Hematopoietic multipotent progenitor cell treated with erythropoietin and hydrocortisone succinate and interleukin-3 and kit ligand, for 8 days (in vitro differentiated cells): ENCODE measurements around the gene MSH3.
"Not testable (repeated sequence)": the region's sequence is repeated elsewhere in the genome, so short reads cannot be mapped to it uniquely, and the experiment has no call there.

Experiments used
- DNase-seq: peaks from one replicate; pipeline ENCODE4 v3.0.0-alpha.2; 2015

The MSH3 gene

DNA sequence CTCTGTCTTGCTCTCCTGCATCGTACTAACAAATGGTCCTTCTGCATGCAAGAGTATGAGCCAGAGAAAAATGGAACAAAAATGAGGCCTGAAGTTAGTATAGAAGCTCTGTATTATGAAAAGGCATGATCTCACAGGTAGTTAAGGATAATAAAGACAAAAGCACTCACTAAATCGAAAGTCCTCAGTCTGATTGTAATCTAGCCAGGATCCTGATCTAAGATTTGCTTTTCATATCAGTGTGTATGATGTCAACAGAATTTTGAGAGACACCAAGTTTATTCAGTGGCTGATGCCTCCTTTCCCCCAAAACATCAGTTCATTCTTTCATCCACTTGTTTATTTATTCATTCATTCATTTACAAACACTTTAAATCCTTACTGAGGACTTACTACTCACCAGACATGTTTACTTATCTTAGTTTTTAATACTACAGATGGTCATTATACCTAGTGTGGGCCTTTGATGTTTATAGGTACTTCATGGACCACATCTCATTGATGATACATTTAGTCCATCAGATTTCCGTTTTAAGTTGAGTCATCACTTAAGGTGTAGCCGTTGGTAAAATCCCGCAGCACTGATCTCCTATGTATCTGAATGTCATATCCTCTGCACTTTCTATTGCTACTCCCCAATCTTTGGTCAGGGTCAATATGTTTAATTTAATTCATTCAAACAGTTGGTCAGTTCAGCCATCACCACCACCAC lies 105.6 kb downstream of the MSH3 start:
- no peak for DNase-seq

DNA sequence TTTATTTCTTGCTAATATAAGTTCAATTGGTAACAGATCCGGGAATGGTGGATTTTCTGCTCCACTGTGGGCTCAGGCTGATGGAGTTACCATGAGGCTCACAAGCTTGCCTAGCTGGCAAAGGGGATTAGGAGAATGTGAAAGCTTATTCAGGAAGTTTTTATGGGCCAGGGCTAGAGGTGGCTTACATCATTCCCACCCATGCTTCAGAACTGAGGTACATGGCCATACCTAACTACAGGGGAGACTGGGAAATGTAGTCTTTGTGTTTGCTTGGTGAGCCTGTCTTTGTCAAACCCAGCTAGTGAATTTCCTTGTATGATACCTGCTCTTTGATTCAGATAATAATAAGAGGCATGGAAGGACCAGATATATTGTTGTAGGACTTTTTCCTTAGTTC lies 106.2 kb downstream of the MSH3 start:
- DNase-seq: no peak

- peak; percentile 27 for DNase-seq
Observed at GRCh38 chr5:80761176-80761575, 106.7 kb downstream of the MSH3 start.

DNA sequence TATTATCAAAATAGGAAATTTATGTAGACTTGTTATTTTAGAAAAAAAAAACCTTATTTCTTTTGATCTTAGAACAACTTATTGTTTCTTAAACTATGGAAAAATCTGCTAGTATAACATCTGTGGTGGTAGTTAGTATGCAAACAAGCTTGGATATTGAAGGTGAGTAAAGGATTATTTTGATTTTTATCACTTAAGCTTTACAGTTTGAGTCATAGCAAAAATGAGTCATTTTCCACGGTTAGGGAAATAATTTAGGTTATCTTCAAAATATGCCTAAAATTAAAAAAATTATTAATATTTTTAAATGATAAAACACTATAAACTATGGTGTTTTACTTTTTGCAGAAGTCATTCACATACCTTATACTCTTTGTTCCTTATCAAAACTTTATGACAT lies 107.5 kb downstream of the MSH3 start:
- no peak for DNase-seq

GRCh38 chr5:80762573-80762972 lies 108.1 kb downstream of the MSH3 start:
- DNase-seq: no peak

DNA sequence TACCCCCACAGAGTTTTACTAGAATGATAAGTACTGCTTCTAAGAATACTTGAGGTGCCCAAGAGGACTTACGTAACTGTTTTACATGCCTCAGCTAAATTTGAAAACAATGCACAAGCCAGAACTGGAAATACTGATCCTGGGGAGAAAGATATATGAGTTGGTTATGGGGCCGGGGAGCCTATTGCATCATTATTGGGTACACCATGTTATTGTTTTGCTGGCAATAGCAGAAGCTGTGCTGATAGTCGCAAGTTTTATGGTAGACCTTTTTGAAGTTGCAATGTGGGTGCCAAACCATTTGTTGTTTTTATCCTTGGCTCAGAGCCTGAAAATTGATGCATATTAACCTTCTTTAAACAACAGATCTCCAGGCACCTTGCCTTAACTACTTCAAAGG lies 108.8 kb downstream of the MSH3 start:
- no peak for DNase-seq

DNA sequence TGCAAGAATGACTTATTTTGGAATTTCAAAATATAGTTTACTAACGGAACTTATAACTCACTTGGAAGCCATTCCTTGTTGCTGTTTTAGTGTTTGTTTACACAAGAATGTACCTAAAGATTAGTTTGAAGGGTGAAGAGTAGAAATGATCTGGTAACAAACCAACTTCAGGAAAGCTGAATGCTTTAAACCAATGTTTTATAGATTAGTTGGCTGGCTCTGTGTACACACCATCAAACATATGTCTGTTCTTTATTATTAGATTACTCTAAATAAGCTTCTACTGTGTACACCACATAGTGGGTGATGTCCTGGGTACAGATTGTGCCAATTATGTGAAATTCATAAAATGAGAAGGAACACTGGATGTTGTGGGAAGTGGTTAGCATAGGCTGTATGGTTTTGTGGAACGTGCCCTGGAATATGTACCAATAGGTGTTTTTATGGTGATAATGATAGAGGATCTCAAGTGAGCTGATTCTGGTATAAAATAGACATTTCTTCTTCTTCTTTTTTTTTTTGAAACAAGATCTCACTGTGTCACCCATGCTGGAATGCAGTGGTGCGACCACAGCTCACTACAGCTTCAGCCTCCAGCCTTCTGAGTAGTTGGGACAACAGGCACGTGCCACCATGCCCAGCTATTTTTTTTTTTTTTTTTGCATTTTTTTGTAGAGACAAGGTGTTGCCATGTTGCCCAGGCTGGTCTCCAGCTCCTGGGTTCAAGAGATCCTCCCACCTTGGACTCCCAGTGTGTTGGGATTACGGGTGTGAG lies 109.6 kb downstream of the MSH3 start:
- no peak for DNase-seq

GRCh38 chr5:80764786-80765185 lies 110.3 kb downstream of the MSH3 start:
- no peak for DNase-seq

GRCh38 chr5:80777347-80778287 lies 123.2 kb downstream of the MSH3 start:
- DNase-seq: no peak

GRCh38 chr5:80780024-80780423 lies 125.6 kb downstream of the MSH3 start:
- no peak for DNase-seq

DNA sequence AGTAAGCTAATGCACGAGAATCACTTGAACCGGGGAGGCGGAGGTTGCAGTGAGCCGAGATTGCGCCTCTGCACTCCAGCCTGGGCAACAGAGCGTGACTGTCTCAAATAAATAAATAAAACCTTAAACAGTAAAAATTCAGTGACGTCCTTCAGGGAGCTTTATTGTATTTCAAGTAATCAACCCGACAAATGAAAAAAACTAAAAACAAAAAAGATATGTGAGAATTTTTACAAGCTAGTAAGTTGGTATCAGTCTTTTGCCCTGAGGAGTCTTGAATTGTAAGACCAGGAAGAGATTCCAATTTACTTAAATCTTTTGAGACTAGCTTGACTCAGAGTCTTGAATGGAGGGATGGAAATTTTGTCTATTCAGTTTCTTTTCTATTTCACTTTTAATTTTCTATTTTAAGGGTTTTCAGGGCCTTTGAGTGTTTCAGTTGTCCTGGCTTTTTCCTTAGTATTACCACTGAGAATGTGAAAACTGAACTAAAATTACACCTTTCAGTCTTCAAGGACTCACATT lies 126.4 kb downstream of the MSH3 start:
- DNase-seq: no peak

GRCh38 chr5:80781356-80781755 lies 126.9 kb downstream of the MSH3 start:
- no peak for DNase-seq

DNA sequence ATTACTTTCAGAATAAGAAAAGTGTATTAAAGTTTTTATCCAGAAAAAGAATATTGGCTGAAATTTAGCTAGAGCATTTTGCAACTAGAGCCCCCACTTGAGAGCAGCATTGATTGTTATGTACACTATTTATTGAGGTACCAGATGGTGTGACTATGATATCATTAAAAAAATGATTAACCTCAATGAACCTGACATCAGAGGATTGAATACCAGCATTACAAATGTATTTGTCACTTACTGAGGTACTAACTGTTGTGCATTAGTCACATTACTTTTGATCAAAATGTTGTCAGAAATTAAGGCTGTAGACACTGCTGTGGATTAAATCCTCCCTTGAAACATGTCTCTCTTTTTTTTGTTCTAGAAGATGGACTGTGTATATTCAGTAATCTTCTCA lies 128.2 kb downstream of the MSH3 start:
- DNase-seq: no peak

- DNase-seq: not testable (repeated sequence)
Observed at GRCh38 chr5:80783751-80784150, 129.3 kb downstream of the MSH3 start.

GRCh38 chr5:80784451-80784850 lies 130.0 kb downstream of the MSH3 start:
- DNase-seq: no peak

DNA sequence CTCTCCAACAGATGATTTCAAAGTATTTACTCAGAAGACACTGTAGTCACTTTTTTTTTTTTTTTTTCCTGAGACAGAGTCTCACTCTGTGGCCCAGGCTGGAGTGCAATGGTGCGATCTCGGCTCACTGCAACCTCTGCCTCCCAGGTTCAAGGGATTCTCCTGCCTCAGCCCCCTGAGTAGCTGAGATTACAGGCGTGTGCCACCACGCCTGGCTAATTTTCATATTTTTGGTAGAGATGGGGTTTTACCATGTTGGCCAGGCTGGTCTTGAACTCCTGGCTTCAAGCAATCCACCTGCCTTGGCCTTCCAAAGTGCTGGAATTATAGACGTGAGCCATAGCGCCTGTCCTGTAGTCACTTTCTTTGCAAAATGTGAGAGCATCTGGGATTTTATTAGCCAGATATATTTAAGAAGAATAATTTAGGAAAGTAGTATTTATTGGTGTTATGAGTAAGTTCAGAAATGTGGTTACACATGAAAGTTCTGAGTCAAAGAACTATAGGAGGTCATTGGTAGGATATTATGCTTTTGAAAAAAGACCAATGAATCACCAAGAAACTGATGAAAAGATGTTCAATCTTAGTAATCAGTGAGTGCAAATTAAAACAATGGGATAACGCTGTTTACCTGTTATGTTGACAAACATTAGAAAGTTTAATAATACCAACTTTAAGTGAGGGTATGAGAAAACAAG lies 135.0 kb downstream of the MSH3 start:
- not testable (repeated sequence) for DNase-seq

DNA sequence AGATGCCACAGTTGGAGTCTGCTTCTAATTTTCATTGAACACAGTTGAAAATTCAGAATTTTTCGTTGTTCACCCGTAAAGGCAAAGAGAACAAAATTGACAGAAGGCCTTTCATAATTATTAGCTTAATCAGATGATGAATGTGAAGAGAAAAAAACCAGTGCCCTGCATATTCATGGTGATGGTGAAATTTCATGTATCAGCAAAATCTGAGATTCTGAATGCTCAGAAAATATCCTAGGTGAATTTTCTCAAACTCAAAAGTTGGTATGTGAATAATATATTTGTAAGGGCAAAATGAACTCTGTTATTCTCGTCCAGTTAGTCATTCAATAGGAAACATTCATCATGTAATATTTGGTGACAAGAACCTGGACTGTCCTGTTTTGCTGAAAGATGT lies 136.2 kb downstream of the MSH3 start:
- DNase-seq: no peak

- no peak for DNase-seq
Observed at GRCh38 chr5:80793354-80793753, 138.9 kb downstream of the MSH3 start.

DNA sequence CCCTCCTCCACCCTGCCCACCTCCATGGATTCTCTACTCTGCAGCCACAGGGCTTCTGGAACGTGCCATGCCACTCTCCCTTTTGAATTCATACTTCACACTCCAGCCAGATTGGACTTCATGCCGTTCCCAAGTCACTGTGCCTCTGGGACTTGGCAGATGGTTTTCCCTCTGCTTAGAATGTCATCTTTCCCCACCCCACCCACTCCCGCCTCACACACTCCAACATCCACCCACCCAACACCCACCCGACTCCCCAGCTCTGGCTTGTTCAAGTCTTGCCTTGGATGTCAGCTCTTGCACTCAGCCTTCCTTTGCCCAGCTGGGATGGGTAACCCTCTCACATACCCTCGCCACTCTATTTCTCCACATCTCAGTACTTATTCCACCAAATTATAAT lies 142.4 kb downstream of the MSH3 start:
- DNase-seq: no peak

DNA sequence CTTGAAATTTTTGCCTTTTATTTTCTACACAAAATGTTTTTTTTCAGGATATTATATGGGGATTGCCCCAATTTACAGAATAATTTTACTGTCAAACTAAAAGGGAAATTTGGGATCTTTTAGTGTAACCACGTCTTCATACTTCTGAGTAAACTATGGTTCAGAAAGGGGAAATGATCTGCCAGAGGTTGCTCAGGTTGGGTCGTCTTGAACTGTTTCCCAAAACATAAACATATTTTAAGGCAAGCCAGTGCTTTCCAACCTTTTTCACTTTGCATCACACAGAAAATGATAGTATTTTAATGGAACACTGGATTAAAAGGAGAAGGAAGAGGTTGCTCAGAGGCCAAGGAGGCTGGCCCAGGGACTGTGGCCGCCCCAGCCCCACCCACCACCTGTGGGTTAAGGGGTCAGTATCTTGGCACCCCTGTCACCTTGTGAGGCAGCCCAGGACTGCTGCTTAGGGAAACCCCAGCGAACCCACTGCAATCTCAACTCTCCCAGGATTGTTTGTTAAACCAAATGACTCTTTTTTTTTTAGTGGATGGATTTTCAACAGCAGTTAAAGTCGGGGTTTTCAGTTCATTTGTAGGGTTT lies 143.1 kb downstream of the MSH3 start:
- no peak for DNase-seq

DNA sequence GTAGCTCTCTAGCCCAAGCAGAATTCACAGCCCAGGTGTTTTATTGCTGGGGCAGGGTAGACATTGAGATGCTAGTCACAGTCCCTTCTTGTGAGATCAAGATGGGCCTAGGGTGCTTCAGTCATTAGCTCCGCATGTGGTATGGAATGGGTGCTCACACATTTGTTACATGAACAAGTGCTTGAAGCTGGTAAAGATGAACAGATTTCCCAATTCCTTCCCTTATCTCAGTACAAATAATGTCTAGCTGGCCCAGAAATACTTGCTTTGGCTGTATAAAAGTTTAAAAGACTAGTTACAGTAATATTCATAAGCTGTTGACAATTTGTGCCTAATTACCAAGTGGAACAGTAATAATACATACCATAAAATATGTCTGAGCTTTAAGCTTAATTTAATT lies 143.7 kb downstream of the MSH3 start:
- no peak for DNase-seq

- no peak for DNase-seq
Observed at GRCh38 chr5:80798633-80799032, 144.2 kb downstream of the MSH3 start.
